Epithelial cell of esophagus (primary cell): ENCODE measurements around the gene ENPEP.
"Not testable (repeated sequence)": the region's sequence is repeated elsewhere in the genome, so short reads cannot be mapped to it uniquely, and the experiment has no call there.

Experiments used
- DNase-seq: peaks from one replicate; pipeline ENCODE4 v3.0.0; 2010; ENCODE audit warnings: low read depth
- H3K4me3 ChIP-seq: 2 replicates; pipeline ENCODE4 v1.5.1; 2011; ENCODE audit warnings: mild to moderate bottlenecking, low read length, control low read depth
- CTCF ChIP-seq: IDR thresholded peaks from 2 replicates; pipeline ENCODE4 v1.5.1; 2011; ENCODE audit warnings: low read depth, mild to moderate bottlenecking, low read length, control low read depth, inconsistent platforms; ENCODE audit not compliant: insufficient read depth; ENCODE audit errors: missing control alignments

ENPEP gene

GRCh38 chr4:110540581-110540980 lies 64.6 kb downstream of the ENPEP start:
- H3K4me3 ChIP-seq, result no peak overlapping the region
- no peak for DNase-seq
- TF ChIP-seq CTCF, result no peak

- no peak overlapping the region for H3K4me3 ChIP-seq
- TF ChIP-seq CTCF, result no peak
- peak; percentile 97 for DNase-seq
Observed at GRCh38 chr4:110540982-110541451, 65.1 kb downstream of the ENPEP start.

- no peak for TF ChIP-seq CTCF
- DNase-seq, result peak; percentile 30
- no peak overlapping the region for H3K4me3 ChIP-seq
Observed at GRCh38 chr4:110543577-110543976, 67.6 kb downstream of the ENPEP start.

GRCh38 chr4:110544594-110544993 lies 68.6 kb downstream of the ENPEP start:
- TF ChIP-seq CTCF, result no peak
- H3K4me3 ChIP-seq, result no peak overlapping the region
- no peak for DNase-seq

- H3K4me3 ChIP-seq, result no peak overlapping the region
- DNase-seq, result peak; percentile 55
- TF ChIP-seq CTCF, result no peak
Observed at GRCh38 chr4:110550260-110550659, 74.3 kb downstream of the ENPEP start.

- no peak overlapping the region for H3K4me3 ChIP-seq
- no peak for DNase-seq
- no peak for TF ChIP-seq CTCF
Observed at GRCh38 chr4:110553197-110553596, 77.2 kb downstream of the ENPEP start.

GRCh38 chr4:110567214-110567613 lies 91.3 kb downstream of the ENPEP start:
- no peak for TF ChIP-seq CTCF
- no peak overlapping the region for H3K4me3 ChIP-seq
- no peak for DNase-seq

- not testable (repeated sequence) for H3K4me3 ChIP-seq, DNase-seq
Observed at GRCh38 chr4:110576696-110577095, 100.7 kb downstream of the ENPEP start.
